ENCODE results near the gene TAGLN.

DNA sequence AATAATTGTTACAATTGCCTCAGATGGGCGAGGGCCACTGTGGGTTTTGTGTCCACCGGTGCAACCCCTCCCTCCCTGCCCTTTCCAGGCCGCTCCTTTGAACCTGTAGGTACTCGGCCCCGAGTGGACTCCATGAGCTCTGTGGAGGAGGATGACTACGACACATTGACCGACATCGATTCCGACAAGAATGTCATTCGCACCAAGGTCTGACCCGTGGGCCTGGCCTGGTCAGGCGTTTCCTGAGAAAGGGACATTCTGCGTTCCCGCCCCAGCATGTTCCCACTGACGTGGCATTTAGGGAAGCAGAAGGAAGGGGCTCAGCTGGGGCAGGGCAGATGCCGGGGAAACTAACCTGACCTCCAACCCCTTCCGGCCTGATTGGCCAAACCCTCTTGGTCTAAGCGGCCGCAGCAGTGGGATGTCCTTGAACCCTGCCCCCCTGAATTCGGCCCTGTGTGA, 10.5 kb upstream of the TAGLN start:
- TF ChIP-seq, protein P1, sequence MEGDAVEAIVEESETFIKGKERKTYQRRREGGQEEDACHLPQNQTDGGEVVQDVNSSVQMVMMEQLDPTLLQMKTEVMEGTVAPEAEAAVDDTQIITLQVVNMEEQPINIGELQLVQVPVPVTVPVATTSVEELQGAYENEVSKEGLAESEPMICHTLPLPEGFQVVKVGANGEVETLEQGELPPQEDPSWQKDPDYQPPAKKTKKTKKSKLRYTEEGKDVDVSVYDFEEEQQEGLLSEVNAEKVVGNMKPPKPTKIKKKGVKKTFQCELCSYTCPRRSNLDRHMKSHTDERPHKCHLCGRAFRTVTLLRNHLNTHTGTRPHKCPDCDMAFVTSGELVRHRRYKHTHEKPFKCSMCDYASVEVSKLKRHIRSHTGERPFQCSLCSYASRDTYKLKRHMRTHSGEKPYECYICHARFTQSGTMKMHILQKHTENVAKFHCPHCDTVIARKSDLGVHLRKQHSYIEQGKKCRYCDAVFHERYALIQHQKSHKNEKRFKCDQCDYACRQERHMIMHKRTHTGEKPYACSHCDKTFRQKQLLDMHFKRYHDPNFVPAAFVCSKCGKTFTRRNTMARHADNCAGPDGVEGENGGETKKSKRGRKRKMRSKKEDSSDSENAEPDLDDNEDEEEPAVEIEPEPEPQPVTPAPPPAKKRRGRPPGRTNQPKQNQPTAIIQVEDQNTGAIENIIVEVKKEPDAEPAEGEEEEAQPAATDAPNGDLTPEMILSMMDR (IDR thresholded peaks at IDR 0.05) = no peak
- TF ChIP-seq EP300 (IDR thresholded peaks at IDR 0.05) = no peak
- TF ChIP-seq POLR2A (IDR thresholded peaks at IDR 0.05) = no peak
- no peak for TF ChIP-seq POLR2AphosphoS5 (IDR thresholded peaks at IDR 0.05)
